K562 (cell line): ENCODE data around the gene TMEM205. TPM values are rescaled to one million over a fixed set of nuclear protein-coding genes. Genes with fewer than 3 reads are reported as not detected.

ENCODE experiments used
- ASH1L ChIP-seq: fragments of 450-650 bp; IDR thresholded peaks from 2 replicates; pipeline ENCODE4 v1.6.1; 2018; ENCODE audit warnings: borderline replicate concordance, mild to moderate bottlenecking, low read depth; ENCODE audit not compliant: partially characterized antibody
- CGGBP1 ChIP-seq: fragments of 250-450 bp; sonication (Bioruptor Pico); IDR thresholded peaks from 2 replicates; pipeline ENCODE4 v1.9.0; 2021; ENCODE audit warnings: mild to moderate bottlenecking
- CSDE1 ChIP-seq, 2 experiments: fragments of 450-650 bp; IDR thresholded peaks; 2 replicates each; pipeline ENCODE4 v1.6.1; 2016; ENCODE audit warnings: mild to moderate bottlenecking in 1 of 2
- DMBX1 ChIP-seq: fragments of 250-450 bp; sonication (Bioruptor Pico); IDR thresholded peaks from 2 replicates; pipeline ENCODE4 v1.8.0; 2022; ENCODE audit warnings: inconsistent platforms, mild to moderate bottlenecking, moderate library complexity, borderline replicate concordance
- HMG20B ChIP-seq: fragments of 250-450 bp; sonication (Bioruptor Pico); IDR thresholded peaks from 2 replicates; pipeline ENCODE4 v1.5.0; 2021; ENCODE audit warnings: mild to moderate bottlenecking
- MEF2A ChIP-seq: IDR thresholded peaks from 2 replicates; pipeline ENCODE4 v1.6.1; 2011; ENCODE audit warnings: low read depth, mild to moderate bottlenecking, low read length, moderate library complexity; ENCODE audit not compliant: control insufficient read depth
- MXD1 ChIP-seq: fragments of 250-450 bp; sonication (Bioruptor Pico); IDR thresholded peaks from 2 replicates; pipeline ENCODE4 v1.8.0; 2021; ENCODE audit warnings: borderline replicate concordance, mild to moderate bottlenecking, moderate library complexity; ENCODE audit not compliant: poor library complexity, severe bottlenecking
- PRPF4 ChIP-seq: fragments of 200-400 bp; formaldehyde crosslinking; IDR thresholded peaks from one replicate; pipeline ENCODE4 v1.6.1; 2017; ENCODE audit warnings: low read length, low read depth, mild to moderate bottlenecking; ENCODE audit not compliant: insufficient read depth, poor library complexity, severe bottlenecking
- RBBP5 ChIP-seq: fragments of 200-600 bp; sonication (generic); IDR thresholded peaks from 2 replicates; pipeline ENCODE4 v1.6.1; 2012; ENCODE audit warnings: borderline replicate concordance, mild to moderate bottlenecking, low read length, control low read depth, inconsistent platforms; ENCODE audit not compliant: insufficient read depth, poor library complexity, severe bottlenecking
- RBFOX2 ChIP-seq: fragments of 200-400 bp; formaldehyde crosslinking; IDR thresholded peaks from 2 replicates; pipeline ENCODE4 v1.6.1; 2017; ENCODE audit warnings: low read depth, mild to moderate bottlenecking, low read length, moderate library complexity
- RBM17 ChIP-seq: fragments of 200-400 bp; formaldehyde crosslinking; IDR thresholded peaks from 2 replicates; pipeline ENCODE4 v1.6.1; 2017; ENCODE audit warnings: low read depth, mild to moderate bottlenecking, low read length, borderline replicate concordance
- RUNX1 ChIP-seq: sonication (generic); IDR thresholded peaks from 2 replicates; pipeline ENCODE4 v1.6.1; 2016; ENCODE audit warnings: antibody characterized with exemption, low read depth
- THAP7 ChIP-seq: fragments of 250-450 bp; sonication (Bioruptor Pico); IDR thresholded peaks from 2 replicates; pipeline ENCODE4 v1.5.0; 2021
- U2AF1 ChIP-seq: fragments of 200-400 bp; formaldehyde crosslinking; optimal IDR thresholded peaks from 2 replicates; pipeline ENCODE3; 2017; ENCODE audit warnings: mild to moderate bottlenecking, low read depth, low read length, moderate library complexity
- UBTF ChIP-seq, 2 experiments: IDR thresholded peaks; 2 replicates each; pipeline ENCODE4 v1.6.1; 2012; ENCODE audit warnings: improper control_type of control experiment in 2 of 2, low read depth in 2 of 2, low read length in 2 of 2, borderline replicate concordance in 1 of 2
- USF1 ChIP-seq: sonication (generic); formaldehyde crosslinking; IDR thresholded peaks from 2 replicates; pipeline ENCODE4 v1.9.0; 2022; ENCODE audit warnings: mild to moderate bottlenecking, missing genetic modification reagents
- ZHX1 ChIP-seq: fragments of 150-350 bp; conservative IDR thresholded peaks from 2 replicates; pipeline ENCODE4 v1.6.1; 2014; ENCODE audit warnings: low read length
- ZNF354B ChIP-seq: fragments of 250-450 bp; sonication (Bioruptor Pico); IDR thresholded peaks from 2 replicates; pipeline ENCODE4 v1.4.0; 2020
- polyA plus RNA-seq, 8 experiments: library from polyadenylated mRNA; depleted of rRNA in 4 of 8; stranded (reverse) in 5 of 8; unstranded in 3 of 8; fragments of >200 nt; fragmentation: Nextera tagmentation in 2 of 8; fragmentation: Illumina TruSeq in 1 of 8; extraction: Ambion mirVana in 2 of 8; extraction: Trizol in 1 of 8; gene quantifications; 2 replicates each; pipeline versions ENCODE4 v1.2.1 to v1.2.3, GENCODE V29; 2011 to 2014; ENCODE audit warnings: inconsistent platforms in 1 of 8, missing spikeins in 1 of 8
- total RNA-seq, 7 experiments: library from RNA; depleted of rRNA in 6 of 7; stranded (reverse); fragments of >200 nt in 6 of 7; fragmentation: Illumina TruSeq in 2 of 7; extraction: Trizol in 2 of 7; gene quantifications; 2 replicates each; pipeline versions ENCODE4 v1.2.1 to v1.2.3, GENCODE V29; 2011 to 2021; ENCODE audit warnings: low replicate concordance in 1 of 7

Gene TMEM205
- total and polyA plus RNA-seq, 9 of the 15 experiments (the other 6 are each of a cell fraction or from before 2014, with no cell fraction given): 21.3 to 81.5 (median 44.1) TPM

GRCh38 chr19:11382898-11383705 lies 37.0 kb upstream of the TMEM205 start (continued):
- TF ChIP-seq ZHX1 (no peak), U2AF1 (no peak), PRPF4 (no peak), MXD1 (CRISPR knock-in tag) (peak; percentile 6), RBBP5 (no peak), RUNX1 (no peak), MEF2A (no peak), ASH1L (no peak), CGGBP1 (CRISPR knock-in tag) (no peak), RBFOX2 (peak; percentile 77), DMBX1 (CRISPR knock-in tag) (no peak; the same call in 1 of the 2 replicates), CSDE1 (IDR thresholded peaks at IDR 0.05) (no peak), THAP7 (CRISPR knock-in tag) (peak; percentile 42; the same call in 1 of the 2 replicates), RBM17 (no peak), ZNF354B (CRISPR knock-in tag) (no peak), UBTF (IDR thresholded peaks at IDR 0.05; ENCODE audit: borderline replicate concordance in 1 of 2, low read depth in 2 of 2, low read length in 2 of 2) (peak; percentile 64 to 75; a peak in 2 of 4 replicates), USF1 (CRISPR knock-in tag) (peak; percentile 3; the same call in 1 of the 2 replicates), HMG20B (CRISPR knock-in tag) (no peak)
